ENCODE data around the gene LRRC42.

DNA sequence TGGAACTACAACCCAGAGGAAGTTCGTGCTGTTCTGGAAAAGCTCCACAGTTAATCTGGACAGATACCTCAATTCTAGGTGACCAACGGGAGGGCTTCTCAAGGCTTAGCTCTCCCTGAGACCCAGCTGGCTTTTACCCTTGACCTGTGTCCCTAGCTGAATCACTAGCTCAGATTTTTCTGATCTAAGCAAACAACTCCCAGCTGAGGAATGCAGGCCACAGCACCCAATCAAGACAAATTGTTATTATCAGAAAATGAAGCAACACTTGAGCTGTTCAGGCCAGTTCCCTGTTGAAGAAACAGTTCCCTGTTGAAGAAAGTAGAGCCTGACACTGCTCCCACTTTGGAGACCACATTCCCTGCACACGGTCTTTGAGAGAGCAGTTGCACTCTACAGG is 36.2 kb upstream of the LRRC42 start:
- TF ChIP-seq CTCF (IDR thresholded peaks at IDR 0.05) (no peak), EZH2phosphoT487 (IDR thresholded peaks at IDR 0.05) (no peak)
